K562 (cell line): ENCODE results near the gene RNLS. TPM values are rescaled to one million over a fixed set of nuclear protein-coding genes. Genes with fewer than 3 reads are reported as not detected.

Experiments used
- ATAC-seq: fragments of 200-7000 bp; cut with Tn5 transposase; 3 replicates; pipeline ENCODE4 v1.9.1; 2020; ENCODE audit warnings: moderate library complexity
- BruUV-seq: library from RNA; stranded (reverse); fragments of 400-500 nt; replicated peaks from 2 replicates; lab custom pipeline; 2021; lab: Mats Ljungman, UMichigan
- CTCF ChIA-PET: fragments of 300-600 bp; formaldehyde crosslinking; extraction: SDS; loops from one replicate; lab custom pipeline; 2021; ENCODE audit warnings: low intra/inter-chr PET ratio; lab: Yijun Ruan, JAX
- POLR2A ChIA-PET: fragments of 300-600, 350-650 bp; sonication (Branson Sonifier 250); formaldehyde crosslinking; extraction: SDS; loops from one replicate; lab custom pipeline; 2021; ENCODE audit warnings: antibody characterized with exemption, inconsistent platforms; lab: Yijun Ruan, JAX
- DNase-seq, 4 experiments: peaks; one replicate each; pipeline versions ENCODE4 v3.0.0 to v3.0.0-alpha.2; 2011 to 2018; ENCODE audit warnings: low spot score in 3 of 4, mixed read lengths in 3 of 4; ENCODE audit errors: extremely low read depth in 1 of 4
- FAIRE-seq: peaks from 2 replicates; lab custom pipeline; 2011; peaks lifted over from hg19 to GRCh38; lab: Jason Lieb, UNC
- H2AFZ ChIP-seq: 2 replicates; pipeline ENCODE4 v1.6.0; 2011; ENCODE audit warnings: low read depth, low read length, control low read depth, inconsistent platforms
- H3K27ac ChIP-seq: fragments of 200-600 bp; 3 replicates; pipeline ENCODE4 v1.8.0; 2011; ENCODE audit warnings: low read depth, mild to moderate bottlenecking, control low read depth, inconsistent platforms, low read length, moderate library complexity, mixed read lengths; ENCODE audit errors: extremely low read depth
- H3K27me3 ChIP-seq, 2 experiments: fragments of 300-600 bp in 1 of 2; 2 replicates in 1 of 2; 3 replicates in 1 of 2; pipeline versions ENCODE4 v1.6.0 to v1.8.0; 2011; ENCODE audit warnings: inconsistent platforms in 2 of 2, low read length in 2 of 2, mild to moderate bottlenecking in 1 of 2, mixed read lengths in 1 of 2, moderate library complexity in 1 of 2; ENCODE audit not compliant: control insufficient read depth in 2 of 2, insufficient read depth in 2 of 2
- H3K36me3 ChIP-seq: fragments of 300-600 bp; 3 replicates; pipeline ENCODE4 v1.8.0; 2011; ENCODE audit warnings: mild to moderate bottlenecking, low read length, inconsistent platforms; ENCODE audit not compliant: control insufficient read depth, insufficient read depth
- H3K4me1 ChIP-seq, 2 experiments: fragments of 200-600 bp in 1 of 2; replicated peaks in 1 of 2; 2 replicates in 1 of 2; 3 replicates in 1 of 2; pipeline versions ENCODE4 v1.5.1 to v1.8.0; 2011; ENCODE audit warnings: inconsistent platforms in 2 of 2, low read length in 2 of 2, mild to moderate bottlenecking in 1 of 2, mixed read lengths in 1 of 2, moderate library complexity in 1 of 2; ENCODE audit not compliant: control insufficient read depth in 2 of 2, insufficient read depth in 2 of 2
- H3K4me2 ChIP-seq: 2 replicates; pipeline ENCODE4 v1.6.1; 2011; ENCODE audit warnings: low read length, control low read depth, inconsistent platforms, mixed read lengths; ENCODE audit not compliant: insufficient read depth
- H3K4me3 ChIP-seq: fragments of 200-600 bp; sonication (generic), shearing (Covaris generic); 2 replicates; pipeline ENCODE4 v1.5.1; 2016; ENCODE audit warnings: control low read depth, inconsistent platforms
- H3K79me2 ChIP-seq: fragments of 200-600 bp; 3 replicates; pipeline ENCODE4 v1.8.0; 2011; ENCODE audit warnings: low read length, inconsistent platforms; ENCODE audit not compliant: control insufficient read depth, insufficient read depth
- H3K9ac ChIP-seq, 2 experiments: 2 replicates each; pipeline versions ENCODE4 v1.6.0 to v1.6.1; 2011; ENCODE audit warnings: low read depth in 2 of 2, low read length in 2 of 2, control low read depth in 1 of 2, inconsistent platforms in 1 of 2, mild to moderate bottlenecking in 1 of 2, mixed read lengths in 1 of 2; ENCODE audit not compliant: insufficient read depth in 1 of 2
- H3K9me1 ChIP-seq: one replicate; pipeline ENCODE4 v1.6.0; 2011; ENCODE audit warnings: inconsistent platforms, mild to moderate bottlenecking, low read length, moderate library complexity; ENCODE audit not compliant: control insufficient read depth, insufficient read depth
- H3K9me3 ChIP-seq: replicated peaks from 2 replicates; pipeline ENCODE4 v1.5.1; 2011; ENCODE audit warnings: low read depth, low read length, inconsistent platforms; ENCODE audit not compliant: control insufficient read depth, insufficient read depth
- H4K20me1 ChIP-seq: replicated peaks from 2 replicates; pipeline ENCODE4 v1.6.1; 2011; ENCODE audit warnings: low read length, inconsistent platforms, mixed read lengths; ENCODE audit not compliant: control insufficient read depth, insufficient read depth
- ID3 ChIP-seq, 2 experiments: fragments of 250-450 bp in 1 of 2; fragments of 450-650 bp in 1 of 2; sonication (Bioruptor Pico) in 1 of 2; IDR thresholded peaks; 2 replicates each; pipeline versions ENCODE4 v1.6.1 to v1.8.0; 2016 to 2021; ENCODE audit warnings: mild to moderate bottlenecking in 2 of 2, moderate library complexity in 2 of 2, missing compliant biosample characterization in 1 of 2, missing genetic modification characterization in 1 of 2
- ILF3 ChIP-seq: fragments of 450-650 bp; IDR thresholded peaks from 2 replicates; pipeline ENCODE4 v1.6.1; 2018; ENCODE audit warnings: antibody characterized with exemption, mild to moderate bottlenecking, moderate library complexity, borderline replicate concordance
- MTA1 ChIP-seq: fragments of 450-650 bp; IDR thresholded peaks from 2 replicates; pipeline ENCODE4 v1.6.1; 2017; ENCODE audit warnings: borderline replicate concordance
- RAD21 ChIP-seq, 2 experiments: fragments of 250-450 bp in 1 of 2; fragments of 450-650 bp in 1 of 2; sonication (Bioruptor Pico) in 1 of 2; formaldehyde crosslinking in 1 of 2; IDR thresholded peaks in 1 of 2; conservative IDR thresholded peaks in 1 of 2; 2 replicates each; pipeline versions ENCODE4 v1.4.0 to v1.8.0; 2020 to 2022; ENCODE audit warnings: mild to moderate bottlenecking in 2 of 2, moderate library complexity in 1 of 2
- ZNF311 ChIP-seq: fragments of 250-450 bp; sonication (Bioruptor Pico); IDR thresholded peaks from 2 replicates; pipeline ENCODE4 v1.4.0; 2020; ENCODE audit warnings: mild to moderate bottlenecking, moderate library complexity
- ZNF444 ChIP-seq: fragments of 250-450 bp; sonication (Bioruptor Pico); IDR thresholded peaks from 2 replicates; pipeline ENCODE4 v1.4.0; 2020; ENCODE audit warnings: mild to moderate bottlenecking, moderate library complexity
- WGBS: fragments of 100-300 bp; shearing (Covaris generic); methylation state at CpG from one replicate; pipeline ENCODE4 v1.1.6; 2016; ENCODE audit warnings: low coverage, mixed read lengths; ENCODE audit not compliant: insufficient coverage; ENCODE audit errors: missing lambda C conversion rate; 5-methylcytosine and 5-hydroxymethylcytosine counted together
- in situ Hi-C: fragments of 300-500 bp; cut with MboI; formaldehyde crosslinking; loops from 4 replicates; pipeline ENCODE4 v1.15.0; 2018; ENCODE audit warnings: inconsistent platforms, mixed read lengths
- intact Hi-C: fragments of 100-400 bp; cut with micrococcal nuclease; formaldehyde crosslinking; loops from 2 replicates; pipeline ENCODE4 v1.14.2; 2022
- polyA plus RNA-seq, 8 experiments: library from polyadenylated mRNA; depleted of rRNA in 4 of 8; stranded (reverse) in 5 of 8; unstranded in 3 of 8; fragments of >200 nt; fragmentation: Nextera tagmentation in 2 of 8; fragmentation: Illumina TruSeq in 1 of 8; extraction: Ambion mirVana in 2 of 8; extraction: Trizol in 1 of 8; gene quantifications; 2 replicates each; pipeline versions ENCODE4 v1.2.1 to v1.2.3, GENCODE V29; 2011 to 2014; ENCODE audit warnings: inconsistent platforms in 1 of 8, missing spikeins in 1 of 8
- total RNA-seq, 7 experiments: library from RNA; depleted of rRNA in 6 of 7; stranded (reverse); fragments of >200 nt in 6 of 7; fragmentation: Illumina TruSeq in 2 of 7; extraction: Trizol in 2 of 7; gene quantifications; 2 replicates each; pipeline versions ENCODE4 v1.2.1 to v1.2.3, GENCODE V29; 2011 to 2021; ENCODE audit warnings: low replicate concordance in 1 of 7

The RNLS gene
- total and polyA plus RNA-seq, 9 of the 15 experiments (the other 6 are each of a cell fraction or from before 2014, with no cell fraction given): 0.14 to 0.72 (median 0.41) TPM; not detected in 3

- TF ChIP-seq MTA1: no peak
- TF ChIP-seq, all 486 proteins: peak for 0
Measured at GRCh38 chr10:88404133-88404532, 179.0 kb downstream of the RNLS start (continued).

- intact Hi-C loops: no loop called here
- Histone ChIP-seq H3K79me2 (no peaks in the 10 kb centered on the region), H3K4me3 (no peak overlapping the region), H3K27me3 (no peaks in the 10 kb centered on the region), H3K9me3 (no peaks in the 10 kb centered on the region), H2AFZ (no peak overlapping the region), H4K20me1 (no peaks in the 10 kb centered on the region), H3K36me3 (no peaks in the 10 kb centered on the region), H3K27ac (no peak overlapping the region), H3K4me1 (no peaks in the 10 kb centered on the region), H3K4me2 (no peak overlapping the region), H3K9me1 (no peaks in the 10 kb centered on the region), H3K9ac (no peak overlapping the region)
- in situ Hi-C loops: no loop called here
- TF ChIP-seq ZNF444 (CRISPR knock-in tag) (no peak), RAD21 (CRISPR knock-in tag; conservative IDR thresholded peaks at IDR 0.05 in 1 of 2, IDR thresholded peaks at IDR 0.05 in 1 of 2) (peak in 1 of 2 experiments; percentile 22; a peak in 1 of 4 replicates)
- ATAC-seq: no peak
- WGBS: 5% methylated on average over 2 of the region's 2 CpGs
- POLR2A ChIA-PET: no interaction called here
- no peak for DNase-seq
- CTCF ChIA-PET: no interaction called here
- BruUV-seq: no TSS peak
- no peak for FAIRE-seq
Measured at GRCh38 chr10:88401671-88402347, 181.3 kb downstream of the RNLS start.

- Histone ChIP-seq H3K4me2 (no peak overlapping the region), H3K27me3 (no peaks in the 10 kb centered on the region), H2AFZ (no peak overlapping the region), H3K79me2 (no peaks in the 10 kb centered on the region), H3K9me1 (no peaks in the 10 kb centered on the region), H4K20me1 (no peaks in the 10 kb centered on the region), H3K4me1 (no peaks in the 10 kb centered on the region), H3K9ac (no peak overlapping the region), H3K4me3 (no peak overlapping the region), H3K9me3 (no peaks in the 10 kb centered on the region), H3K36me3 (no peaks in the 10 kb centered on the region), H3K27ac (no peak overlapping the region)
- no peak for ATAC-seq
- 4% methylated on average over 3 of the region's 3 CpGs for WGBS
- no peak for TF ChIP-seq ID3 (CRISPR knock-in tag; IDR thresholded peaks at IDR 0.05)
- TF ChIP-seq ID3 (tag; IDR thresholded peaks at IDR 0.05): no peak
- TF ChIP-seq ILF3: no peak
- TF ChIP-seq ZNF311 (CRISPR knock-in tag): no peak
- FAIRE-seq: no peak
- CTCF ChIA-PET: no interaction called here
- BruUV-seq: no TSS peak
- no peak for DNase-seq
- intact Hi-C loops: no loop called here
- in situ Hi-C loops: no loop called here
- POLR2A ChIA-PET: no interaction called here
Measured at GRCh38 chr10:88399240-88399639, 183.9 kb downstream of the RNLS start.
